ENCODE measurements around the gene PLCD3. TPM values are rescaled to one million over a fixed set of nuclear protein-coding genes. Genes with fewer than 3 reads are reported as not detected.

Gene PLCD3
- total RNA-seq, 4 donors from 2014 or later, result 50.4 to 147 (median 81.8) TPM

DNA sequence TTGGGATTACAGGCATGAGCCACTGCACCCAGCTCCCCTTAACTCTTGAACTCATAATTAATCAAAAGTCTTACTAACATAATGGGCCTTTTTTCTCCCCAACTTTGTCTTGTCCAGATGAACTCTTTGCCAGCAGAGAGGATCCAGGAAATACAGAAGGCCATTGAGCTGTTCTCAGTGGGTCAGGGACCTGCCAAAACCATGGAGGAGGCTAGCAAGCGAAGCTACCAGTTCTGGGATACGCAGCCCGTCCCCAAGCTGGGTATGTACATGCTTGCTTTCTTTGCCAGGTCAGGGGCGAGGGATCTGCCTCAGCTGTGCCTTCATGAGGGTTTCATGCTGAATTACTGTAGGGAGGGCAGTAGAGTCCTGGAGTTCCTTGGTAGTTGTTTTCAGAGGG, 45.9 kb downstream of the PLCD3 start:
- peaks cover 0 to 99% of the 10 kb centered on the region in 2 donors for H3K36me3 ChIP-seq
- H3K27me3 ChIP-seq, result no peaks in the 10 kb centered on the region
- H3K9me3 ChIP-seq, result no peaks in the 10 kb centered on the region
- WGBS, 2 donors (ENCODE audit: low coverage in 1 of 2), result 62 to 100% methylated on average over 2 of the region's 4 CpGs
- H3K4me3 ChIP-seq, result no peak overlapping the region
- TF ChIP-seq EP300 (IDR thresholded peaks at IDR 0.05), result no peak
- TF ChIP-seq POLR2A (IDR thresholded peaks at IDR 0.05), result no peak
- TF ChIP-seq POLR2AphosphoS5 (IDR thresholded peaks at IDR 0.05), result no peak
- TF ChIP-seq, protein P1, sequence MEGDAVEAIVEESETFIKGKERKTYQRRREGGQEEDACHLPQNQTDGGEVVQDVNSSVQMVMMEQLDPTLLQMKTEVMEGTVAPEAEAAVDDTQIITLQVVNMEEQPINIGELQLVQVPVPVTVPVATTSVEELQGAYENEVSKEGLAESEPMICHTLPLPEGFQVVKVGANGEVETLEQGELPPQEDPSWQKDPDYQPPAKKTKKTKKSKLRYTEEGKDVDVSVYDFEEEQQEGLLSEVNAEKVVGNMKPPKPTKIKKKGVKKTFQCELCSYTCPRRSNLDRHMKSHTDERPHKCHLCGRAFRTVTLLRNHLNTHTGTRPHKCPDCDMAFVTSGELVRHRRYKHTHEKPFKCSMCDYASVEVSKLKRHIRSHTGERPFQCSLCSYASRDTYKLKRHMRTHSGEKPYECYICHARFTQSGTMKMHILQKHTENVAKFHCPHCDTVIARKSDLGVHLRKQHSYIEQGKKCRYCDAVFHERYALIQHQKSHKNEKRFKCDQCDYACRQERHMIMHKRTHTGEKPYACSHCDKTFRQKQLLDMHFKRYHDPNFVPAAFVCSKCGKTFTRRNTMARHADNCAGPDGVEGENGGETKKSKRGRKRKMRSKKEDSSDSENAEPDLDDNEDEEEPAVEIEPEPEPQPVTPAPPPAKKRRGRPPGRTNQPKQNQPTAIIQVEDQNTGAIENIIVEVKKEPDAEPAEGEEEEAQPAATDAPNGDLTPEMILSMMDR (IDR thresholded peaks at IDR 0.05), result no peak
- no peak for ATAC-seq
- peak overlapping the region in 1 of 4 donors; percentile 32 for H3K27ac ChIP-seq
- H3K4me1 ChIP-seq, result peaks cover 0 to 43% (median 0%) of the 10 kb centered on the region in 3 donors

DNA sequence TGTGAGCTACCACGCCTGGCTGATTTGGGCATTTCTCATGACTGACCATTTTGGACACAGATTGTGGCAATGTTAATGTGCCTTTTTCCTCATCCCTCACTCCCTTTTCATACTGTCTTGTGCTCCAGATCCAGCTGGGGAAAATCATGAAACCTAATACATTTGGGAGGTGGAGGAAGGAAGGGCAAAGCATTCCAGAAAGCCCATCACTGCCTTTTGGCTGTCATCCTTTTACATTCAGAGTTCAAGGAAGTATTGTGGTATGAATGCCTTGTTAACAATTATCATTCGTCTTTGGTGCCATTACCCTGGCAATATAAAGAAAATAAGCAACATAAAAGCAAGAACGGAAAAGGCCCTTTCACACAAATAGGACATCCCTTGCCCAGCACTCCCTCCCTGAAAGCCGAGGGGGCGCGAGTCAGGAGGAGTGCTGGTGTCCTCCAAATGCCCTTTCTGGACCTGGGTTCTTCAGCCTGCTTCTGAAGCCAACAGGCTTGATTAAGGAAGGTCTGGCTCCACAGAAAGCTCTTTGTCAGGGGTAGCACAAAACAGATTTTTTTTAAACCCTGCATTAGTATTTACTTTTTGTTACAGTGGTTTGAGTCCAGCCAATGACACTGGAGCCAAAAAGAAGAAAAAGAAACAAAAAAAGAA, 51.1 kb downstream of the PLCD3 start:
- H3K36me3 ChIP-seq, result peaks cover 0 to 68% of the 10 kb centered on the region in 2 donors
- H3K4me3 ChIP-seq, result no peak overlapping the region
- no peaks in the 10 kb centered on the region for H3K27me3 ChIP-seq
- H3K4me1 ChIP-seq, result peaks cover 0 to 38% (median 0%) of the 10 kb centered on the region in 3 donors
- H3K9me3 ChIP-seq, result no peaks in the 10 kb centered on the region
- no peak for TF ChIP-seq POLR2A (IDR thresholded peaks at IDR 0.05)
- no peak for TF ChIP-seq EP300 (IDR thresholded peaks at IDR 0.05)
- no peak for TF ChIP-seq POLR2AphosphoS5 (IDR thresholded peaks at IDR 0.05)
- TF ChIP-seq, protein P1 (IDR thresholded peaks at IDR 0.05), result no peak
- ATAC-seq, result no peak
- peak overlapping the region in 2 of 4 donors; percentile 21 to 55 for H3K27ac ChIP-seq
- WGBS, 2 donors (ENCODE audit: low coverage in 1 of 2), result 66 to 69% methylated on average over 4 to 5 of the region's 6 CpGs

DNA sequence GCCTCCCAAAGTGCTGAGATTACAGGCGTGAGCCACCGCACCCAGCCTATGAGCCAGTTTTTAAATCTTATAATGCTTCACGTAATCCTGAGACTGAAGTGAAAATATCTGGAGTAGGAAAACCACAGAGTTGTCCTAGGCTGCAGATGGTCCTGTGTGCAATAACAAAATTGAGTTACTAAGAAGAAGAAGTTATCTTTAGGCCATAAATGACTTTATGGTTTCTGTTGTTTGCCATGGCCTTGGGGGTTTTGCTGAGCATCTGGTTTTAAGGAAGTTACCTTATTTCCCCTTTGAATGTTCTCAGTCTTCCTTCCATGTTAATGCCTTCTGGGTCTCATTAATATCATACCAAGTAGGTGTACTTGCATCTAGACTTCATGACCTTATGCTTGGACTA, 54.7 kb downstream of the PLCD3 start:
- no peak for TF ChIP-seq POLR2A (IDR thresholded peaks at IDR 0.05)
- TF ChIP-seq, protein P1 (IDR thresholded peaks at IDR 0.05), result no peak
- no peak for TF ChIP-seq POLR2AphosphoS5 (IDR thresholded peaks at IDR 0.05)
- ATAC-seq, result no peak
- Histone ChIP-seq H3K27me3 (no peaks in the 10 kb centered on the region), H3K4me3 (no peak overlapping the region), H3K4me1 (peaks cover 0 to 66% (median 10%) of the 10 kb centered on the region in 3 donors), H3K9me3 (no peaks in the 10 kb centered on the region), H3K27ac (peak overlapping the region in 2 of 4 donors; percentile 9 to 16), H3K36me3 (peaks cover 0 to 60% of the 10 kb centered on the region in 2 donors)
- WGBS, 2 donors (ENCODE audit: low coverage in 1 of 2), result 90 to 91% methylated on average over 1 to 3 of the region's 3 CpGs

DNA sequence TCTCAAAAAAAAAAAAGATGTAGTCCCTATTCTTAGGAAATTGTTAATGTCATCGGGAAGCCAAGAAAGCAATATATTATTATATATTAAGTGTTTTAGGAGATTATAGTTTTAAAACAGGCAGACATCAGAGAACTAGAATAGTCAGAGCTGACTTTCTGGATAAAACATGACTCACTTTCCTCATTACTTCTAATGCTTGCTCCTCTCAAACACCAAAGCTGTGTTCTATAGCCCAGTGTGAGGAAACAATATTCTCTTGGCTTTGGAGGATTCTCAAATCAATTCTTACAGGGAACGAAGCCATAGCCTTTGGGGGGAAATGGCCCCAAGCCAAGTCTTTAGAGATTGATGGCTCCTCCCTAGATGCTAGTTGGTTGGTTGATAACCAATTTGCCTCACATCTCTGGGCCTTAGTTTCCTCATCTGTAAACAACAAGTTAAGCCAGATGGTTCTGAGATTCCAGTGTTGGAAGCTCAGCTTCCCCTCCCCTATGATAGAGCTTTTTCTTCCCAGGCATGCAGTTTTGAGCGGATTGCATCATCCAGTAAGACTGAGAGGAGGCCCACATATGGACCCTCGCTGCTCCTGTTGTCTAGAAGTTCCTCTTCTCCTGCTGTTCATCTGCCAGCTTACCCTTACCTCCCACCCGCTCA, 58.8 kb downstream of the PLCD3 start:
- WGBS, 2 donors (ENCODE audit: low coverage in 1 of 2), result 47 to 48% methylated on average over 5 of the region's 5 CpGs
- Histone ChIP-seq H3K4me3 (no peak overlapping the region), H3K4me1 (peaks cover 0 to 48% (median 10%) of the 10 kb centered on the region in 3 donors), H3K36me3 (peaks cover 0 to 63% of the 10 kb centered on the region in 2 donors), H3K27ac (peak overlapping the region in 3 of 4 donors; percentile 68 to 72 (median 70)), H3K27me3 (no peaks in the 10 kb centered on the region), H3K9me3 (no peaks in the 10 kb centered on the region)
- peak; percentile 96 for ATAC-seq
- TF ChIP-seq, protein P1 (IDR thresholded peaks at IDR 0.05), result no peak
- TF ChIP-seq POLR2AphosphoS5 (IDR thresholded peaks at IDR 0.05), result peak; percentile 78

DNA sequence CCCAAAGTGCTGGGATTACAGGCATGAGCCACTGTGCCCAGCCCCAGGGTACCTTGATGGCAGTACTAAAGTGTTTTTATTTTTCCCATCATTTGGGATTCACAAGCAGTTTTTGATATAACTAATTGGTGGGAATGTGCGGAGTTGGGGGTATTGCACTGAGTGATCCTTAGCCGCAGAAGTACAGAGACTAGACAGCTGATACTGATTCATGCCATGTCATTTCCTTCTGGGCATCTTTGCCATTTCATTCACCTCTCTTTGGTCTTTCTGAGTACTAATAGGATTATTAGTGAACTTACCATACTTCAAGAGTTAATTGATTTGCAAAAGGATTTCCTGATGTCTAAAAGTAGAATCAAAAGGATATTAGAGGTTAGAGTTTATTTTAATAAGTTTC, 61.5 kb downstream of the PLCD3 start:
- ATAC-seq, result no peak
- Histone ChIP-seq H3K4me1 (peaks cover 0 to 52% (median 14%) of the 10 kb centered on the region in 3 donors), H3K36me3 (peaks cover 0 to 69% of the 10 kb centered on the region in 2 donors), H3K9me3 (no peaks in the 10 kb centered on the region), H3K27ac (no peak overlapping the region), H3K27me3 (no peaks in the 10 kb centered on the region), H3K4me3 (no peak overlapping the region)
- TF ChIP-seq, protein P1 (IDR thresholded peaks at IDR 0.05), result no peak
- TF ChIP-seq POLR2A (IDR thresholded peaks at IDR 0.05) (no peak), EP300 (IDR thresholded peaks at IDR 0.05) (no peak), POLR2AphosphoS5 (IDR thresholded peaks at IDR 0.05) (no peak)
- 93 to 100% methylated on average over 2 of the region's 2 CpGs for WGBS, 2 donors (ENCODE audit: low coverage in 1 of 2)

All from gastroesophageal sphincter (tissue), 4 donors.